ENCODE results near the gene NRTN. TPM values are rescaled to one million over a fixed set of nuclear protein-coding genes. Genes with fewer than 3 reads are reported as not detected.

NRTN gene
- total and polyA plus RNA-seq, 2 of the 4 experiments (the other 2 are of a cell fraction), result 0.17 to 0.18 TPM

DNA sequence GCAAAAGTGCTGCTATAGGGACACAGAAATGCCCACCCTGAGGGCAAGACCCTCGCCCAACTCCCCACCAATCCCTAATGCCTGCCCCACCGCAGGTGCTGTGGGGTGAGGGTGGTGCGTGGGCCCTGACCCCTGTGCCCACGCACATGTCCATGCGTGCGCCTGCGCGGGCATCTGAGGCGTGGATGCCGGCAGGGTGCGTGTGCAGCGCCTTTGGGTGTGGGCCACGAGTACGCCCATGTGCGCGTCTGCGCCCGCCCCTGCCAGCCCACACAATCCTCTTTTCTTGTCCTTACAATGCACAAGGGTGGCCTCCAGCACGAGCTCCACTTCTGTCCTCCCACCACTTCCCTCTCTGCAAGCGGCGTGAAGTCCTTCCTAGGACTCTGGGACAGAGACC is 20.3 kb downstream of the NRTN start:
- Histone ChIP-seq H3K9ac (ENCODE audit: low read depth, low read length) (no peak overlapping the region), H2BK15ac (ENCODE audit: low read depth, low read length) (no peak overlapping the region), H3K36me3 (ENCODE audit: control insufficient read depth, insufficient read depth, low read length) (no peaks in the 10 kb centered on the region), H3K4me2 (ENCODE audit: low read depth, low read length) (no peak overlapping the region), H4K8ac (ENCODE audit: low read depth in 2 of 2, low read length in 2 of 2) (no peak overlapping the region), H3K4me3 (ENCODE audit: insufficient read depth, low read depth, low read length) (no peak overlapping the region), H4K5ac (ENCODE audit: low read depth, low read length) (no peak overlapping the region), H4K91ac (ENCODE audit: insufficient read depth, low read depth, low read length) (no peak overlapping the region), H2AK5ac (ENCODE audit: low read depth, low read length) (no peak overlapping the region), H3K9me1 (ENCODE audit: insufficient read depth, low read length) (peaks cover 4% of the 10 kb centered on the region; the same call in 1 of the 2 replicates), H2AK9ac (replicated peaks; ENCODE audit: low read depth, low read length, poor library complexity) (no peak overlapping the region), H2BK20ac (ENCODE audit: low read depth, low read length) (no peak overlapping the region), H3K4ac (ENCODE audit: low read depth, low read length) (no peak overlapping the region), H4K20me1 (ENCODE audit: insufficient read depth, low read length) (no peaks in the 10 kb centered on the region; the same call in 1 of the 2 replicates), H3K23ac (ENCODE audit: low read depth, low read length) (no peak overlapping the region), H3K4me1 (ENCODE audit: control insufficient read depth, insufficient read depth, low read length) (peaks cover 15% of the 10 kb centered on the region), H3K18ac (ENCODE audit: low read depth, low read length) (no peak overlapping the region), H3K27me3 (ENCODE audit: control insufficient read depth, insufficient read depth, low read length) (no peaks in the 10 kb centered on the region; the same call in 1 of the 2 replicates), H3K56ac (ENCODE audit: extremely low read depth, insufficient read depth, low read length) (no peak overlapping the region), H3K27ac (ENCODE audit: insufficient read depth, low read length) (no peak overlapping the region), H3K14ac (replicated peaks; ENCODE audit: low read depth, low read length) (no peak overlapping the region), H2AFZ (replicated peaks; ENCODE audit: low read length, poor library complexity) (no peak overlapping the region), H3K9me3 (ENCODE audit: control insufficient read depth, insufficient read depth, low read length) (no peaks in the 10 kb centered on the region), H2BK120ac (ENCODE audit: low read depth, low read length) (no peak overlapping the region), H3K79me1 (ENCODE audit: low read depth in 1 of 2, low read length in 2 of 2) (peaks cover 0 to 6% of the 10 kb centered on the region in 2 experiments; a peak in 2 of 4 replicates), H2BK5ac (ENCODE audit: low read depth, low read length, poor library complexity, severe bottlenecking) (no peak overlapping the region)
- intact Hi-C loops (cut with micrococcal nuclease), result loop anchor here (5.0 kb wide), 1 partner anchor 67 kb away; no protein-coding TSS in a partner anchor
- dilution Hi-C loops (cut with HindIII; ENCODE audit: low sequenced_read_pairs, unreplicated experiment), result no loop called here
- no peak for TF ChIP-seq CHD1 (IDR thresholded peaks at IDR 0.05; ENCODE audit: low read depth, low read length)
- no peak for TF ChIP-seq MXI1 (IDR thresholded peaks at IDR 0.05; ENCODE audit: borderline replicate concordance, low read depth, low read length)
- TF ChIP-seq POLR2A (IDR thresholded peaks at IDR 0.05; ENCODE audit: low read depth, low read length), result no peak
- no peak for TF ChIP-seq RCOR1 (IDR thresholded peaks at IDR 0.05; ENCODE audit: insufficient replicate concordance, low read length)
- TF ChIP-seq BHLHE40 (IDR thresholded peaks at IDR 0.05; ENCODE audit: low read depth, low read length), result no peak
- no peak for TF ChIP-seq FOS (IDR thresholded peaks at IDR 0.05; ENCODE audit: low read depth, low read length)
- TF ChIP-seq RAD21 (IDR thresholded peaks at IDR 0.05; ENCODE audit: low read length), result no peak
- TF ChIP-seq RFX5 (IDR thresholded peaks at IDR 0.05; ENCODE audit: low read depth, low read length), result no peak
- no peak for TF ChIP-seq USF2 (IDR thresholded peaks at IDR 0.05; ENCODE audit: low read depth, low read length)
- POLR2A ChIA-PET (ENCODE audit: unreplicated experiment), result no interaction called here
- ATAC-seq (ENCODE audit: low read depth) (no peak), DNase-seq (no peak)
- CTCF ChIA-PET, result no interaction called here
- BruUV-seq (replicated peaks), result no TSS peak
- WGBS, 2 experiments (ENCODE audit: extremely low coverage in 2 of 2, insufficient read length in 1 of 2), result 94% methylated on average over 11 of the region's 21 CpGs; no CpG with 5 or more reads in 1 of the 2 experiments
- in situ Hi-C loops (cut with MboI; ENCODE audit: low sequenced_read_pairs), result no loop called here

Measured in IMR-90 (cell line).